Measurements from ENCODE around the gene KCTD21. TPM values are rescaled to one million over a fixed set of nuclear protein-coding genes. Genes with fewer than 3 reads are reported as not detected.

The KCTD21 gene
- total RNA-seq, 1 donor from 2014 or later = 8.5 TPM

GRCh38 chr11:78160557-78160956 lies 27.9 kb downstream of the KCTD21 start:
- DNase-seq = no peak
- ATAC-seq = no peak
- intact Hi-C loops (cut with micrococcal nuclease) = no loop called here

GRCh38 chr11:78158987-78159652 lies 29.3 kb downstream of the KCTD21 start:
- ATAC-seq = no peak
- DNase-seq = no peak
- intact Hi-C loops (cut with micrococcal nuclease) = no loop called here

GRCh38 chr11:78156127-78156844 lies 32.1 kb downstream of the KCTD21 start:
- ATAC-seq (no peak), DNase-seq (no peak)
- intact Hi-C loops (cut with micrococcal nuclease) = no loop called here

GRCh38 chr11:78151804-78152203 lies 36.6 kb downstream of the KCTD21 start:
- DNase-seq = no peak
- no peak for ATAC-seq
- intact Hi-C loops (cut with micrococcal nuclease) = no loop called here

GRCh38 chr11:78150754-78151153 lies 37.7 kb downstream of the KCTD21 start:
- ATAC-seq (no peak), DNase-seq (no peak)
- intact Hi-C loops (cut with micrococcal nuclease) = no loop called here

GRCh38 chr11:78150346-78150745 lies 38.1 kb downstream of the KCTD21 start:
- no peak for ATAC-seq
- DNase-seq = no peak
- intact Hi-C loops (cut with micrococcal nuclease) = no loop called here

GRCh38 chr11:78149646-78150045 lies 38.8 kb downstream of the KCTD21 start:
- ATAC-seq (peak; percentile 81), DNase-seq (no peak)
- intact Hi-C loops (cut with micrococcal nuclease) = no loop called here

- no peak for DNase-seq
- no peak for ATAC-seq
- intact Hi-C loops (cut with micrococcal nuclease) = no loop called here
These were observed 40.6 kb downstream of the KCTD21 start for GRCh38 chr11:78147807-78148206.

- intact Hi-C loops (cut with micrococcal nuclease) = no loop called here
- DNase-seq = no peak
- ATAC-seq = no peak
These were observed 42.9 kb downstream of the KCTD21 start for GRCh38 chr11:78145511-78146025.

GRCh38 chr11:78140392-78141077 lies 47.9 kb downstream of the KCTD21 start:
- intact Hi-C loops (cut with micrococcal nuclease) = no loop called here
- no peak for DNase-seq
- no peak for ATAC-seq

- intact Hi-C loops (cut with micrococcal nuclease) = no loop called here
- DNase-seq (peak; percentile 98), ATAC-seq (peak; percentile 99)
These were observed 48.7 kb downstream of the KCTD21 start, which contains the start of gene ALG8 for GRCh38 chr11:78139422-78140391. Gene ALG8 (minus strand): TSS chr11:78139626. CDS start chr11:78139588, 38 bp downstream.

GRCh38 chr11:78138694-78139421 lies 49.6 kb downstream of the KCTD21 start:
- intact Hi-C loops (cut with micrococcal nuclease) = no loop called here
- DNase-seq (no peak), ATAC-seq (no peak)

- ATAC-seq = no peak
- intact Hi-C loops (cut with micrococcal nuclease) = no loop called here
- no peak for DNase-seq
These were observed 50.1 kb downstream of the KCTD21 start for GRCh38 chr11:78138291-78138690.

GRCh38 chr11:78132475-78132874 lies 56.0 kb downstream of the KCTD21 start:
- intact Hi-C loops (cut with micrococcal nuclease) = no loop called here
- no peak for DNase-seq
- peak; percentile 71 for ATAC-seq

- DNase-seq = no peak
- peak; percentile 63 for ATAC-seq
- intact Hi-C loops (cut with micrococcal nuclease) = no loop called here
These were observed 56.5 kb downstream of the KCTD21 start for GRCh38 chr11:78131956-78132355.

GRCh38 chr11:78127403-78127802 lies 61.0 kb downstream of the KCTD21 start:
- no peak for ATAC-seq
- intact Hi-C loops (cut with micrococcal nuclease) = no loop called here
- DNase-seq = no peak
